Measurements from ENCODE around the gene GET3. TPM values are rescaled to one million over a fixed set of nuclear protein-coding genes. Genes with fewer than 3 reads are reported as not detected.

The GET3 gene
- total RNA-seq, 1 donor from 2014 or later: 65.8 TPM

GRCh38 chr19:12737835-12738351 lies 596 bp downstream of the GET3 start:
- intact Hi-C loops (cut with DNase I): loop anchor here (2.0 kb wide), 1 partner anchor 53 kb away; the partner anchor contains the start of gene JUNB

GRCh38 chr19:12745166-12745897 lies 8.0 kb downstream of the GET3 start:
- intact Hi-C loops (cut with DNase I): no loop called here
- ATAC-seq (no peak), DNase-seq (ENCODE audit: missing footprints) (no peak)

More at GRCh38 chr19:12737835-12738351, 596 bp downstream of the GET3 start:
- no peak for DNase-seq (ENCODE audit: missing footprints)
- ATAC-seq: no peak

- no peak for ATAC-seq
- intact Hi-C loops (cut with DNase I): no loop called here
- no peak for DNase-seq (ENCODE audit: missing footprints)
Observed at GRCh38 chr19:12748489-12748888, 11.2 kb downstream of the GET3 start.

GRCh38 chr19:12749938-12750521 lies 12.7 kb downstream of the GET3 start:
- ATAC-seq (no peak), DNase-seq (ENCODE audit: missing footprints) (no peak)
- intact Hi-C loops (cut with DNase I): no loop called here

- ATAC-seq: no peak
- intact Hi-C loops (cut with DNase I): no loop called here
- DNase-seq (ENCODE audit: missing footprints): no peak
Observed at GRCh38 chr19:12750851-12751250, 13.6 kb downstream of the GET3 start.

- ATAC-seq (no peak), DNase-seq (ENCODE audit: missing footprints) (no peak)
- intact Hi-C loops (cut with DNase I): no loop called here
Observed at GRCh38 chr19:12751635-12752034, 14.3 kb downstream of the GET3 start, which contains the start of gene BEST2. Gene BEST2, plus strand, starts transcription at chr19:12751791. Its CDS starts 802 bp downstream, at chr19:12752593.

- DNase-seq (ENCODE audit: missing footprints) (no peak), ATAC-seq (no peak)
- intact Hi-C loops (cut with DNase I): no loop called here
Observed at GRCh38 chr19:12752056-12752781, 14.9 kb downstream of the GET3 start.

- ATAC-seq: no peak
- intact Hi-C loops (cut with DNase I): no loop called here
- no peak for DNase-seq (ENCODE audit: missing footprints)
Observed at GRCh38 chr19:12754465-12755196, 17.3 kb downstream of the GET3 start.

GRCh38 chr19:12756150-12756883 lies 19.0 kb downstream of the GET3 start:
- no peak for ATAC-seq
- no peak for DNase-seq (ENCODE audit: missing footprints)
- intact Hi-C loops (cut with DNase I): no loop called here

- ATAC-seq (peak; percentile 72), DNase-seq (ENCODE audit: missing footprints) (peak; percentile 88)
- intact Hi-C loops (cut with DNase I): no loop called here
Observed at GRCh38 chr19:12757544-12758274, 20.4 kb downstream of the GET3 start.

GRCh38 chr19:12759686-12760085 lies 22.4 kb downstream of the GET3 start:
- no peak for ATAC-seq
- intact Hi-C loops (cut with DNase I): no loop called here
- no peak for DNase-seq (ENCODE audit: missing footprints)

GRCh38 chr19:12763100-12763499 lies 25.8 kb downstream of the GET3 start:
- ATAC-seq (peak; percentile 69), DNase-seq (ENCODE audit: missing footprints) (peak; percentile 85)
- intact Hi-C loops (cut with DNase I): no loop called here

- DNase-seq (ENCODE audit: missing footprints): no peak
- intact Hi-C loops (cut with DNase I): loop anchor here (2.0 kb wide), 1 partner anchor 82 kb away; no protein-coding TSS in a partner anchor
Observed at GRCh38 chr19:12764698-12765097, 27.4 kb downstream of the GET3 start.

GRCh38 chr19:12766051-12766521 lies 28.8 kb downstream of the GET3 start:
- intact Hi-C loops (cut with DNase I): loop anchor here (2.0 kb wide), 1 partner anchor 31 kb away; no protein-coding TSS in a partner anchor
- DNase-seq (ENCODE audit: missing footprints) (peak; percentile 95), ATAC-seq (peak; percentile 88)

More at GRCh38 chr19:12764698-12765097, 27.4 kb downstream of the GET3 start:
- no peak for ATAC-seq

- intact Hi-C loops (cut with DNase I): loop anchor here (2.0 kb wide), 1 partner anchor 30 kb away; no protein-coding TSS in a partner anchor
- ATAC-seq: no peak
Observed at GRCh38 chr19:12767150-12767549, 29.9 kb downstream of the GET3 start.

GRCh38 chr19:12767666-12768065 lies 30.4 kb downstream of the GET3 start:
- no peak for ATAC-seq
- intact Hi-C loops (cut with DNase I): loop anchor here (2.0 kb wide), 1 partner anchor 29 kb away; no protein-coding TSS in a partner anchor
- DNase-seq (ENCODE audit: missing footprints): no peak

More at GRCh38 chr19:12767150-12767549, 29.9 kb downstream of the GET3 start:
- DNase-seq (ENCODE audit: missing footprints): no peak

- intact Hi-C loops (cut with DNase I): no loop called here
- DNase-seq (ENCODE audit: missing footprints) (no peak), ATAC-seq (no peak)
Observed at GRCh38 chr19:12769689-12770088, 32.4 kb downstream of the GET3 start.

Data from Right ventricle myocardium inferior (tissue), 1 donor.